Prostate gland (tissue), 2 donors: ENCODE measurements around the gene PSKH1.

Experiments
- POLR2A ChIP-seq: fragments of 450-650 bp; IDR thresholded peaks from one replicate; pipeline ENCODE4 v1.6.1; 2016; ENCODE audit warnings: antibody characterized with exemption, mild to moderate bottlenecking
- POLR2AphosphoS5 ChIP-seq: sonication (generic); formaldehyde crosslinking; IDR thresholded peaks from one replicate; pipeline ENCODE4 v1.6.1; 2017; ENCODE audit warnings: antibody characterized with exemption
- TF ChIP-seq, protein P1 (sequence below), 4 experiments: fragments of 200-600 bp in 2 of 4; fragments of 450-650 bp in 2 of 4; sonication (generic) in 2 of 4; IDR thresholded peaks; 1 replicate in 3 of 4; 2 replicates in 1 of 4; pipeline ENCODE4 v1.5.1; 2016 to 2019; ENCODE audit warnings: antibody characterized with exemption in 4 of 4, mild to moderate bottlenecking in 2 of 4, moderate library complexity in 2 of 4

DNA sequence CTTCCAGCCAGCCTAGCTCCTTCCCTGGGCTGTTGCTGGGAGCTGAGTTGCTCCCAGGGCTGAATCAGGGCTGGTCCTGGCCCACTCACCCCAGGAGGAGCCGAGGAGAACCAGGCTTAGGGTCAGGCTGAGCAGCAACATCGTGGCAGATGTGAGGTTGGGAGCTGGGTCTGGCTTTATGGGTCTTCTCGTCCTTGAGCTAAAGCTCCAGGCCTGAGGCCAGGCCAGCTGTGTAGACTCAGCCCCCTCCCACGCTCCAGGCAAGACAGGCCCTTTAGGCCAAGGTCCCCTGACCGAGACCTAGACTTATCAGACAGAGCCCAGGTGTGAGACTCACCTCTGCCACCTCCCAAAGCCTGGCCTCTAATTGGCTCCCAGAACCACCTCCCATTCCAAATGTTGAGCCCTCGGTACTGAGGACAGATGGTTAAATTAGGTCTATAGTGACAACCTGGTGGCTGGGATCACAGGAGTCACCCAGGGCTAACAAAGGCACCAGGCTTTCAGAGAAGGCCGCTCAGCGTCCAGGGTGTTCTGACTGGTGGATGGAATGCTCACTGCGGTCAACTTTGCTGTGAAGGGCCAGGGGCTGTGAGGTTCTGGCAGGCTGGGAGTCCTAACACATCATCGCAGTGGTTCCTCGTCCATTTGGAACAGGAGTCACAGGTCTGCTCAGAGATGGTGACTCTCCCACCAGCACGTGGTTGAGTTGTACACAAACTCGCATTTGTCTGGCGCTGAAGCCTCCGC lies 38.8 kb downstream of the PSKH1 start, which contains the start of gene CTRL:
- TF ChIP-seq, protein P1, sequence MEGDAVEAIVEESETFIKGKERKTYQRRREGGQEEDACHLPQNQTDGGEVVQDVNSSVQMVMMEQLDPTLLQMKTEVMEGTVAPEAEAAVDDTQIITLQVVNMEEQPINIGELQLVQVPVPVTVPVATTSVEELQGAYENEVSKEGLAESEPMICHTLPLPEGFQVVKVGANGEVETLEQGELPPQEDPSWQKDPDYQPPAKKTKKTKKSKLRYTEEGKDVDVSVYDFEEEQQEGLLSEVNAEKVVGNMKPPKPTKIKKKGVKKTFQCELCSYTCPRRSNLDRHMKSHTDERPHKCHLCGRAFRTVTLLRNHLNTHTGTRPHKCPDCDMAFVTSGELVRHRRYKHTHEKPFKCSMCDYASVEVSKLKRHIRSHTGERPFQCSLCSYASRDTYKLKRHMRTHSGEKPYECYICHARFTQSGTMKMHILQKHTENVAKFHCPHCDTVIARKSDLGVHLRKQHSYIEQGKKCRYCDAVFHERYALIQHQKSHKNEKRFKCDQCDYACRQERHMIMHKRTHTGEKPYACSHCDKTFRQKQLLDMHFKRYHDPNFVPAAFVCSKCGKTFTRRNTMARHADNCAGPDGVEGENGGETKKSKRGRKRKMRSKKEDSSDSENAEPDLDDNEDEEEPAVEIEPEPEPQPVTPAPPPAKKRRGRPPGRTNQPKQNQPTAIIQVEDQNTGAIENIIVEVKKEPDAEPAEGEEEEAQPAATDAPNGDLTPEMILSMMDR (IDR thresholded peaks at IDR 0.05), result no peak
- no peak for TF ChIP-seq POLR2AphosphoS5
- TF ChIP-seq POLR2A, result no peak
